SK-N-MC (cell line): ENCODE measurements around the gene SECISBP2.

Source experiments
- EZH2 ChIP-seq: fragments of 200-600 bp; sonication (generic); IDR thresholded peaks from one replicate; pipeline ENCODE4 v1.6.1; 2017; ENCODE audit warnings: antibody characterized with exemption
- FOXP2 ChIP-seq: optimal IDR thresholded peaks from 2 replicates; pipeline ENCODE3; 2011; ENCODE audit warnings: mild to moderate bottlenecking, moderate library complexity; ENCODE audit not compliant: insufficient read depth; ENCODE audit errors: extremely low read length, control extremely low read depth
- POLR2AphosphoS5 ChIP-seq: IDR thresholded peaks from 2 replicates; pipeline ENCODE4 v1.6.1; 2012; ENCODE audit warnings: mild to moderate bottlenecking, low read depth, low read length, borderline replicate concordance

DNA sequence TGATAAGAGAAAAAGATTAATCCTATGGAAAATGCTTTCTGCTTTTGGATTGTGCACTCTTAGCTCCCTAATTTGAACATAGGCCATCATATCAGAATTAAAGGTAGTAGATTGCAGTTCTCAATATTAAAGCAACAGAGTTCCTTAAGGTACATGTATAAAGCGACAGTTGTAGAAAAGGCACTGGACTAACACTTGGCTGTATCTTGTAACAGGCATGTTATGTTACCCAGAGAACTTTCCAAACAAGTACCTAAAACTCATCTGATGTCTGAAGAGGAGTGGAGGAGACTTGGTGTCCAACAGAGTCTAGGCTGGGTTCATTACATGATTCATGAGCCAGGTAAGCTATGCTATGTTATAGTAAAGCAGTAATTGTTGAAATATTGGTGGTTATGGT, 3.3 kb upstream of the SECISBP2 start:
- no peak for TF ChIP-seq EZH2
- TF ChIP-seq POLR2AphosphoS5: no peak
- TF ChIP-seq FOXP2: no peak
